HCT116 (cell line): ENCODE results near the gene MFGE8. TPM values are rescaled to one million over a fixed set of nuclear protein-coding genes. Genes with fewer than 3 reads are reported as not detected.

Source experiments
- ATAC-seq: fragments of 200-7000 bp; cut with Tn5 transposase; 2 replicates; pipeline ENCODE4 v1.9.1; 2020; ENCODE audit warnings: mild to moderate bottlenecking, moderate library complexity
- BruUV-seq: library from RNA; stranded (reverse); fragments of 400-500 nt; replicated peaks from 2 replicates; lab custom pipeline; 2021; lab: Mats Ljungman, UMichigan
- CTCF ChIA-PET: fragments of 300-600 bp; sonication (Branson Sonifier 250); formaldehyde crosslinking; loops from one replicate; lab custom pipeline; 2021; ENCODE audit warnings: antibody characterized with exemption; lab: Charles Lee
- POLR2A ChIA-PET: fragments of 300-600, 350-600 bp; sonication (Branson Sonifier 250); formaldehyde crosslinking; loops from one replicate; lab custom pipeline; 2021; ENCODE audit warnings: antibody characterized with exemption; lab: Charles Lee
- RAD21 ChIA-PET, 2 experiments: fragments of 300-600 bp; sonication (Branson Sonifier 250); formaldehyde crosslinking; loops; one replicate each; lab custom pipeline; 2023; ENCODE audit warnings: low total read pairs in 2 of 2; ENCODE audit not compliant: uncharacterized antibody in 2 of 2, unreplicated experiment in 2 of 2, low non-redundant PET in 1 of 2; lab: Charles Lee
- DNase-seq: peaks from one replicate; pipeline ENCODE4 v3.0.0-alpha.2; 2010; ENCODE audit warnings: low read depth, low spot score
- H2AFZ ChIP-seq: fragments of 200-600 bp; shearing (Covaris generic), sonication (generic); 2 replicates; pipeline ENCODE4 v1.6.1; 2017; ENCODE audit warnings: low read depth, mixed run types, mixed read lengths, antibody characterized with exemption, low read length; ENCODE audit not compliant: poor library complexity, severe bottlenecking
- H3K27ac ChIP-seq: 2 replicates; pipeline ENCODE4 v1.5.1; 2012; ENCODE audit warnings: low read depth, low read length
- H3K27me3 ChIP-seq: fragments of 200-600 bp; sonication (generic); 2 replicates; pipeline ENCODE4 v1.6.1; 2016; ENCODE audit warnings: mixed run types, low read length, mixed read lengths; ENCODE audit not compliant: insufficient read depth
- H3K36me3 ChIP-seq, 2 experiments: fragments of 200-500 bp in 1 of 2; fragments of 200-600 bp in 1 of 2; sonication (Bioruptor generic) in 1 of 2; sonication (generic) in 1 of 2; 2 replicates each; pipeline versions ENCODE4 v1.5.1 to v1.6.1; 2014 to 2016; ENCODE audit warnings: low read length in 2 of 2, inconsistent platforms in 1 of 2, mixed read lengths in 1 of 2, mixed run types in 1 of 2; ENCODE audit not compliant: insufficient read depth in 2 of 2, control insufficient read depth in 1 of 2
- H3K4me1 ChIP-seq, 2 experiments: fragments of 200-600 bp in 1 of 2; sonication (generic) in 1 of 2; 2 replicates each; pipeline versions ENCODE4 v1.5.1 to v1.6.1; 2012 to 2017; ENCODE audit warnings: low read length in 2 of 2, inconsistent platforms in 1 of 2, mild to moderate bottlenecking in 1 of 2, mixed read lengths in 1 of 2, mixed run types in 1 of 2, moderate library complexity in 1 of 2; ENCODE audit not compliant: insufficient read depth in 2 of 2, control insufficient read depth in 1 of 2
- H3K4me2 ChIP-seq: fragments of 200-600 bp; sonication (generic); 2 replicates; pipeline ENCODE4 v1.6.1; 2017; ENCODE audit warnings: mixed run types, low read length, mixed read lengths
- H3K4me3 ChIP-seq, 2 experiments: fragments of 200-600 bp in 1 of 2; sonication (generic) in 1 of 2; replicated peaks in 1 of 2; 2 replicates each; pipeline ENCODE4 v1.5.1; 2011 to 2016; ENCODE audit warnings: low read length in 2 of 2, control low read depth in 1 of 2, low read depth in 1 of 2, mild to moderate bottlenecking in 1 of 2, mixed read lengths in 1 of 2, mixed run types in 1 of 2
- H3K79me2 ChIP-seq: fragments of 200-600 bp; sonication (generic); 2 replicates; pipeline ENCODE4 v1.6.1; 2017; ENCODE audit warnings: mild to moderate bottlenecking, mixed run types, low read length, moderate library complexity, mixed read lengths; ENCODE audit not compliant: insufficient read depth
- H3K9ac ChIP-seq: fragments of 200-600 bp; sonication (generic); 2 replicates; pipeline ENCODE4 v1.6.1; 2016; ENCODE audit warnings: low read length, mixed read lengths
- H3K9me2 ChIP-seq: fragments of 200-600 bp; sonication (generic), shearing (Covaris generic); 2 replicates; pipeline ENCODE4 v1.6.1; 2017; ENCODE audit warnings: mixed run types, mild to moderate bottlenecking, moderate library complexity; ENCODE audit not compliant: insufficient read depth
- H3K9me3 ChIP-seq, 2 experiments: fragments of 200-500 bp in 1 of 2; fragments of 200-600 bp in 1 of 2; sonication (Bioruptor generic) in 1 of 2; sonication (generic) in 1 of 2; 2 replicates each; pipeline ENCODE4 v1.6.1; 2014 to 2017; ENCODE audit warnings: low read length in 2 of 2, mixed read lengths in 2 of 2, inconsistent platforms in 1 of 2, low read depth in 1 of 2, mild to moderate bottlenecking in 1 of 2, mixed run types in 1 of 2, moderate library complexity in 1 of 2; ENCODE audit not compliant: control insufficient read depth in 1 of 2, insufficient read depth in 1 of 2
- H4K20me1 ChIP-seq: fragments of 200-600 bp; sonication (generic), shearing (Covaris generic); 2 replicates; pipeline ENCODE4 v1.6.1; 2017; ENCODE audit warnings: mixed run types, mild to moderate bottlenecking, moderate library complexity; ENCODE audit not compliant: insufficient read depth
- CBX3 ChIP-seq: IDR thresholded peaks from 2 replicates; pipeline ENCODE4 v1.6.1; 2012; ENCODE audit warnings: low read depth
- CTCF ChIP-seq, 3 experiments: fragments of 200-600 bp in 1 of 3; sonication (generic) in 1 of 3; IDR thresholded peaks in 2 of 3; conservative IDR thresholded peaks in 1 of 3; 2 replicates each; pipeline ENCODE4 v1.5.1; 2012 to 2017; ENCODE audit warnings: low read depth in 2 of 3, low read length in 2 of 3, antibody characterized with exemption in 1 of 3, borderline replicate concordance in 1 of 3, control low read depth in 1 of 3, mild to moderate bottlenecking in 1 of 3, mixed read lengths in 1 of 3, mixed run types in 1 of 3, moderate library complexity in 1 of 3; ENCODE audit not compliant: insufficient read depth in 1 of 3
- ELF1 ChIP-seq: IDR thresholded peaks from 2 replicates; pipeline ENCODE4 v1.6.1; 2012; ENCODE audit warnings: low read depth, borderline replicate concordance
- EZH2 ChIP-seq: fragments of 200-600 bp; sonication (generic); IDR thresholded peaks from 2 replicates; pipeline ENCODE4 v1.6.1; 2017; ENCODE audit warnings: antibody characterized with exemption, mixed run types
- EZH2phosphoT487 ChIP-seq: fragments of 200-600 bp; IDR thresholded peaks from 2 replicates; pipeline ENCODE4 v1.6.1; 2018; ENCODE audit warnings: antibody characterized with exemption, borderline replicate concordance
- POLR2A ChIP-seq: IDR thresholded peaks from 2 replicates; pipeline ENCODE4 v1.7.0; 2011; ENCODE audit warnings: borderline replicate concordance; ENCODE audit not compliant: insufficient read depth, insufficient read length; ENCODE audit errors: extremely low read depth
- POLR2AphosphoS5 ChIP-seq: IDR thresholded peaks from 2 replicates; pipeline ENCODE4 v1.6.1; 2011; ENCODE audit warnings: mild to moderate bottlenecking, low read depth, low read length, moderate library complexity
- RAD21 ChIP-seq: IDR thresholded peaks from 2 replicates; pipeline ENCODE4 v1.6.1; 2012; ENCODE audit warnings: low read depth, mild to moderate bottlenecking
- SIN3A ChIP-seq: IDR thresholded peaks from 2 replicates; pipeline ENCODE4 v1.6.1; 2012; ENCODE audit warnings: low read depth
- SP1 ChIP-seq: IDR thresholded peaks from 2 replicates; pipeline ENCODE4 v1.6.1; 2012; ENCODE audit warnings: low read depth
- SRF ChIP-seq: IDR thresholded peaks from 2 replicates; pipeline ENCODE4 v1.6.1; 2012; ENCODE audit warnings: low read depth
- TCF7L2 ChIP-seq: IDR thresholded peaks from 2 replicates; pipeline ENCODE4 v1.7.0; 2011; ENCODE audit warnings: borderline replicate concordance, inconsistent platforms; ENCODE audit not compliant: insufficient read depth, insufficient read length; ENCODE audit errors: extremely low read depth
- YY1 ChIP-seq: IDR thresholded peaks from 2 replicates; pipeline ENCODE4 v1.6.1; 2011; ENCODE audit warnings: low read length, low read depth, moderate library complexity, mild to moderate bottlenecking; ENCODE audit not compliant: insufficient replicate concordance; ENCODE audit errors: extremely low read depth
- ZFX ChIP-seq: fragments of 450-650 bp; IDR thresholded peaks from 2 replicates; pipeline ENCODE4 v1.6.1; 2017
- ZNF274 ChIP-seq: fragments of 200-500 bp; sonication (Bioruptor generic); IDR thresholded peaks from 2 replicates; pipeline ENCODE4 v1.6.1; 2014; ENCODE audit warnings: mild to moderate bottlenecking, low read depth, low read length, inconsistent platforms
- intact Hi-C: fragments of 100-400 bp; cut with micrococcal nuclease; formaldehyde crosslinking; loops from 2 replicates; pipeline ENCODE4 v1.10.0; 2022
- total RNA-seq: library from RNA; stranded (reverse); gene quantifications from one replicate; pipeline ENCODE4 v1.2.1, GENCODE V29; 2021; ENCODE audit not compliant: unreplicated experiment
- TF ChIP-seq, protein P1 (sequence below): IDR thresholded peaks from 2 replicates; pipeline ENCODE4 v1.6.1; 2011; ENCODE audit warnings: mild to moderate bottlenecking, low read length, moderate library complexity; ENCODE audit not compliant: insufficient replicate concordance; ENCODE audit errors: extremely low read depth
- TF ChIP-seq, protein P2 (sequence below): IDR thresholded peaks from 2 replicates; pipeline ENCODE4 v1.6.1; 2012

The MFGE8 gene
- total RNA-seq, 1 experiment from 2014 or later: 70.7 TPM

GRCh38 chr15:88873786-88874185 lies 39.4 kb downstream of the MFGE8 start:
- peaks cover 2% of the 10 kb centered on the region; the same call in 1 of the 2 replicates for H3K27me3 ChIP-seq
- no peaks in the 10 kb centered on the region for H3K79me2 ChIP-seq
- H3K36me3 ChIP-seq: no peaks in the 10 kb centered on the region
- ChIA-PET RAD21 (no interaction called here), CTCF (no interaction called here), POLR2A (no interaction called here)
- intact Hi-C loops: no loop called here
- no peak for DNase-seq
- no peaks in the 10 kb centered on the region for H3K9me3 ChIP-seq
- no peak for TF ChIP-seq EZH2
- no peak for TF ChIP-seq ELF1
- no peak for TF ChIP-seq SIN3A
- TF ChIP-seq CTCF (IDR thresholded peaks at IDR 0.05 in 2 of 3, conservative IDR thresholded peaks at IDR 0.05 in 1 of 3; ENCODE audit: borderline replicate concordance in 1 of 3, insufficient read depth in 1 of 3, low read depth in 2 of 3, low read length in 2 of 3): no peak
- TF ChIP-seq SP1: no peak
- no peak for TF ChIP-seq EZH2phosphoT487
- no peak for TF ChIP-seq POLR2AphosphoS5
- no peak for TF ChIP-seq POLR2A
- no peak for TF ChIP-seq SRF
- no peak for TF ChIP-seq CBX3
- no peak for TF ChIP-seq ZNF274
- TF ChIP-seq RAD21: no peak
- TF ChIP-seq, protein P1, sequence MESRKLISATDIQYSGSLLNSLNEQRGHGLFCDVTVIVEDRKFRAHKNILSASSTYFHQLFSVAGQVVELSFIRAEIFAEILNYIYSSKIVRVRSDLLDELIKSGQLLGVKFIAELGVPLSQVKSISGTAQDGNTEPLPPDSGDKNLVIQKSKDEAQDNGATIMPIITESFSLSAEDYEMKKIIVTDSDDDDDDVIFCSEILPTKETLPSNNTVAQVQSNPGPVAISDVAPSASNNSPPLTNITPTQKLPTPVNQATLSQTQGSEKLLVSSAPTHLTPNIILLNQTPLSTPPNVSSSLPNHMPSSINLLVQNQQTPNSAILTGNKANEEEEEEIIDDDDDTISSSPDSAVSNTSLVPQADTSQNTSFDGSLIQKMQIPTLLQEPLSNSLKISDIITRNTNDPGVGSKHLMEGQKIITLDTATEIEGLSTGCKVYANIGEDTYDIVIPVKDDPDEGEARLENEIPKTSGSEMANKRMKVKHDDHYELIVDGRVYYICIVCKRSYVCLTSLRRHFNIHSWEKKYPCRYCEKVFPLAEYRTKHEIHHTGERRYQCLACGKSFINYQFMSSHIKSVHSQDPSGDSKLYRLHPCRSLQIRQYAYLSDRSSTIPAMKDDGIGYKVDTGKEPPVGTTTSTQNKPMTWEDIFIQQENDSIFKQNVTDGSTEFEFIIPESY: no peak
- TF ChIP-seq, protein P2, sequence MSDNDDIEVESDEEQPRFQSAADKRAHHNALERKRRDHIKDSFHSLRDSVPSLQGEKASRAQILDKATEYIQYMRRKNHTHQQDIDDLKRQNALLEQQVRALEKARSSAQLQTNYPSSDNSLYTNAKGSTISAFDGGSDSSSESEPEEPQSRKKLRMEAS: no peak
- TF ChIP-seq TCF7L2: no peak
- TF ChIP-seq ZFX: no peak
- TF ChIP-seq YY1: no peak
- H3K4me2 ChIP-seq: no peak overlapping the region
- BruUV-seq: no TSS peak
- no peaks in the 10 kb centered on the region for H3K9me2 ChIP-seq
- peaks cover 0 to 3% of the 10 kb centered on the region in 2 experiments; a peak in 1 of 4 replicates for H3K4me1 ChIP-seq
- H4K20me1 ChIP-seq: no peaks in the 10 kb centered on the region
- H3K9ac ChIP-seq: no peak overlapping the region
- no peak overlapping the region for H3K4me3 ChIP-seq
- H3K27ac ChIP-seq: no peak overlapping the region
- no peak for ATAC-seq
- H2AFZ ChIP-seq: no peak overlapping the region
